Spleen (tissue), 13 donors: ENCODE data around the gene HLF. TPM values are rescaled to one million over a fixed set of nuclear protein-coding genes. Genes with fewer than 3 reads are reported as not detected.

ENCODE experiments used
- DNase-seq: peaks from one replicate; pipeline ENCODE4 v3.0.0-alpha.2; 2020
- H3K27ac ChIP-seq, 8 donors: fragments of 200-600 bp; sonication (generic) in 7 of 8; 1 replicate in 4 of 8; 2 replicates in 4 of 8; pipeline versions ENCODE4 v1.5.0 to v1.8.0; 2016 to 2021; ENCODE audit warnings: inconsistent platforms in 4 of 8, mild to moderate bottlenecking in 4 of 8, moderate library complexity in 1 of 8
- H3K27me3 ChIP-seq, 7 donors: fragments of 200-600 bp; sonication (generic) in 6 of 7; replicated peaks in 1 of 7; 1 replicate in 4 of 7; 2 replicates in 3 of 7; pipeline versions ENCODE4 v1.5.0 to v1.8.0; 2016 to 2021; ENCODE audit warnings: inconsistent platforms in 3 of 7, mild to moderate bottlenecking in 1 of 7
- H3K36me3 ChIP-seq, 6 donors: fragments of 200-600 bp; sonication (generic) in 5 of 6; 1 replicate in 4 of 6; 2 replicates in 2 of 6; pipeline versions ENCODE4 v1.5.0 to v1.8.0; 2016 to 2021; ENCODE audit warnings: inconsistent platforms in 2 of 6
- H3K4me1 ChIP-seq, 6 donors: fragments of 200-600 bp; sonication (generic) in 5 of 6; 1 replicate in 3 of 6; 2 replicates in 3 of 6; pipeline versions ENCODE4 v1.5.0 to v1.8.0; 2016 to 2021; ENCODE audit warnings: inconsistent platforms in 3 of 6
- H3K4me3 ChIP-seq, 8 donors: fragments of 200-600 bp; sonication (generic) in 7 of 8; 1 replicate in 4 of 8; 2 replicates in 4 of 8; pipeline versions ENCODE4 v1.5.0 to v1.8.0; 2016 to 2021; ENCODE audit warnings: inconsistent platforms in 4 of 8, mild to moderate bottlenecking in 4 of 8, moderate library complexity in 2 of 8
- H3K9me3 ChIP-seq, 8 donors: fragments of 200-600 bp; sonication (generic) in 7 of 8; 1 replicate in 4 of 8; 2 replicates in 4 of 8; pipeline versions ENCODE4 v1.5.0 to v1.8.0; 2016 to 2021; ENCODE audit warnings: inconsistent platforms in 4 of 8
- CTCF ChIP-seq, 11 experiments: fragments of 200-600 bp in 7 of 11; fragments of 450-650 bp in 4 of 11; sonication (generic) in 4 of 11; IDR thresholded peaks in 8 of 11; conservative IDR thresholded peaks in 3 of 11; 1 replicate in 7 of 11; 2 replicates in 4 of 11; pipeline versions ENCODE4 v1.4.0 to v1.8.0; 2016 to 2021; ENCODE audit warnings: antibody characterized with exemption in 11 of 11, inconsistent platforms in 4 of 11, mild to moderate bottlenecking in 1 of 11
- POLR2A ChIP-seq, 3 donors: fragments of 450-650 bp; IDR thresholded peaks; one replicate each; pipeline ENCODE4 v1.5.1; 2017; ENCODE audit warnings: antibody characterized with exemption in 3 of 3, mild to moderate bottlenecking in 1 of 3
- POLR2AphosphoS5 ChIP-seq, 3 donors: sonication (generic); formaldehyde crosslinking; IDR thresholded peaks; one replicate each; pipeline ENCODE4 v1.5.1; 2017; ENCODE audit warnings: antibody characterized with exemption in 3 of 3
- WGBS, 5 donors: extraction: QIAGEN DNeasy Blood & Tissue Kit in 3 of 5; methylation state at CpG; one replicate each; pipeline versions ENCODE4 v1.1.5 to v1.1.7; 2013 to 2018; 5-methylcytosine and 5-hydroxymethylcytosine counted together
- intact Hi-C: fragments of 100-400 bp; cut with DNase I; formaldehyde crosslinking; loops from one replicate; pipeline ENCODE4 v1.15.0; 2023; ENCODE audit warnings: low total_unique reads
- long read RNA-seq, 2 donors: transcript quantifications; one replicate each; lab custom pipeline, GENCODE V29; 2026
- polyA plus RNA-seq, 3 donors: library from polyadenylated mRNA; stranded (reverse); fragments of 200-250 nt; gene quantifications; one replicate each; pipeline ENCODE4 v1.2.1, GENCODE V29; 2013
- total RNA-seq, 7 donors: library from RNA; depleted of rRNA in 3 of 7; stranded (reverse); fragments of >200 nt in 3 of 7; fragmentation: NEBNext Ultra II Directional in 4 of 7; extraction: Animal tissue kit (Norgen Biotek cat#: 25700) in 4 of 7; gene quantifications; one replicate each; pipeline versions ENCODE4 v1.1.0 to v1.2.1, GENCODE V29; 2016 to 2021
- donor health status: healthy with polysubstance abuse.
- donor health status: DM: no; HTN: no; CAD: no; lungs with moderate emphysema.
- donor health status: DM: no; HTN: no; CAD: no.
- donor health status: Bipolar disorder and iron deficiency.
- donor health status: healthy.
- donor health status: DM: no; HTN: no; CAD: no.
- donor health status: DM: yes; HTN: yes; CAD: no.

The HLF gene
- total RNA-seq (10 to 100 TPM in 5 of 7 donors, 1 to 10 TPM in 2; 6.8 to 37.9 (median 18.7) TPM), polyA plus RNA-seq (1 to 10 TPM; 1.6 to 8.5 (median 2.4) TPM)
- long read RNA-seq, donor 1, result 0 reads
- long read RNA-seq, donor 2, full-length matches to known transcripts, result 1 of 1 reads
- long read RNA-seq, donor 2, partial matches to known transcripts, result 0 of 1 reads
- long read RNA-seq, donor 2, other reads (novel, unspliced or antisense), result 0 of 1 reads

GRCh38 chr17:55264645-55265298 is at the start of gene HLF:
TSS of gene HLF (plus strand) at chr17:55264960. CDS start at chr17:55265485, 525 bp downstream.
- Histone ChIP-seq H3K4me1 (peaks cover 9 to 37% (median 33%) of the 10 kb centered on the region in 6 donors), H3K4me3 (peak within 1 kb of the TSS; percentile 38 to 68 (median 48)), H3K9me3 (peaks cover 0 to 6% (median 0%) of the 10 kb centered on the region in 8 donors), H3K27me3 (peaks cover 0 to 92% (median 36%) of the 10 kb centered on the region in 7 donors), H3K36me3 (no peaks in the 10 kb centered on the region), H3K27ac (peak within 1 kb of the TSS; percentile 35 to 77 (median 63))
- peak; percentile 91 for DNase-seq
- TF ChIP-seq CTCF (IDR thresholded peaks at IDR 0.05 in 8 of 11, conservative IDR thresholded peaks at IDR 0.05 in 3 of 11) (no peak), POLR2AphosphoS5 (IDR thresholded peaks at IDR 0.05) (peak in 2 of 3 donors; percentile 73 to 74)
- intact Hi-C loops, result no loop called here
- whole genome bisulfite sequencing, 5 donors, result 1 to 2% (median 1%) methylated on average over 57 to 64 of the region's 64 CpGs

DNA sequence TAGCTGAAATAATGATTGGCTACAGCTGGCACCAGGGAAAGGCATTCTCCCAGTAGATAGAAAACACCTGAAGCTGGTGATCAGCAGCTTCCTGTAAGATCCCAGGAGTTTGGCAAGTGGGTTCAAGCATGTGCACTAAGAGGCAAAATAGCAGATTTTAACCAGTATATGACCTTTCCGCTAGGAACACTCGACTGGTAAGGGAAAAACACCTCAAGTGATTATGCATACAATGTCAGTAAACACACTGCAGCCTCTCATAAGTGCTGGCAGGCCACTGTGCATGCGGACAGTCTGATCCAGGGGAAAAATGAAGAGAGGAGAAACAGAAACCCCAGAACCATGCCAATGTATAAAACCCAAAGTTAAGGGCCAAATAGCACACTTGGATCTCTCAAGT is 49.0 kb upstream of the HLF start:
- Histone ChIP-seq H3K9me3 (no peaks in the 10 kb centered on the region), H3K4me3 (no peak overlapping the region), H3K27me3 (no peaks in the 10 kb centered on the region), H3K36me3 (no peaks in the 10 kb centered on the region), H3K4me1 (no peaks in the 10 kb centered on the region), H3K27ac (no peak overlapping the region)
- TF ChIP-seq CTCF (IDR thresholded peaks at IDR 0.05 in 8 of 11, conservative IDR thresholded peaks at IDR 0.05 in 3 of 11) (no peak), POLR2A (IDR thresholded peaks at IDR 0.05) (no peak), POLR2AphosphoS5 (IDR thresholded peaks at IDR 0.05) (no peak)
- intact Hi-C loops, result no loop called here
- 91 to 96% (median 93%) methylated on average over 3 of the region's 3 CpGs for whole genome bisulfite sequencing, 5 donors
- DNase-seq, result no peak

DNA sequence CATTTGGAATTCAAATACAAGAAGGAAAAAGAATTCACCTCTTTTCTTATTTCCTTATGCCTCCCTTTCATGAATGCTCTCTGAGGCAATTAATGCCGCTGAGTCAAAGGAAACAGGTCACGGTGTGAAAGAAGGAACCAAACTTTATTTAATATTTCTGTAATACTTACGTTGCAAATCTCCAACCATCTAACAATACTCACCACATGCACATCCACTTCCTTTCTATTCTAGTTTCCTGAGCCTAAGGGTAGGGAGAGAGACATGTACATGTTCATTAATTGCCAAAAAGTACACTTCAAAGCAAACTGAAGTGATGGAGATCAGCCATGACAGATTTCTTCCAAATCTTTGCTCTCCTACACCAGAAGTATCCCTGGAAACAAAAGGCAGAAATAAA is 47.9 kb upstream of the HLF start:
- intact Hi-C loops, result no loop called here
- TF ChIP-seq POLR2AphosphoS5 (IDR thresholded peaks at IDR 0.05) (no peak), CTCF (IDR thresholded peaks at IDR 0.05 in 8 of 11, conservative IDR thresholded peaks at IDR 0.05 in 3 of 11) (no peak), POLR2A (IDR thresholded peaks at IDR 0.05) (no peak)
- no peak for DNase-seq
- Histone ChIP-seq H3K4me1 (no peaks in the 10 kb centered on the region), H3K36me3 (no peaks in the 10 kb centered on the region), H3K27ac (no peak overlapping the region), H3K9me3 (no peaks in the 10 kb centered on the region), H3K4me3 (no peak overlapping the region), H3K27me3 (no peaks in the 10 kb centered on the region)
- 24 to 29% (median 27%) methylated on average over 3 of the region's 3 CpGs for WGBS, 5 donors

- intact Hi-C loops, result no loop called here
- no peak overlapping the region for H3K4me3 ChIP-seq
- DNase-seq, result no peak
- 32 to 56% (median 51%) methylated on average over 1 of the region's 1 CpG for WGBS, 5 donors
- H3K4me1 ChIP-seq, result no peaks in the 10 kb centered on the region
- H3K36me3 ChIP-seq, result no peaks in the 10 kb centered on the region
- no peak for TF ChIP-seq POLR2AphosphoS5 (IDR thresholded peaks at IDR 0.05)
- no peak for TF ChIP-seq POLR2A (IDR thresholded peaks at IDR 0.05)
- TF ChIP-seq CTCF (IDR thresholded peaks at IDR 0.05 in 8 of 11, conservative IDR thresholded peaks at IDR 0.05 in 3 of 11), result no peak
- no peaks in the 10 kb centered on the region for H3K9me3 ChIP-seq
- no peak overlapping the region for H3K27ac ChIP-seq
- no peaks in the 10 kb centered on the region for H3K27me3 ChIP-seq
These were observed 45.3 kb upstream of the HLF start for GRCh38 chr17:55219459-55219858.
